Measurements from ENCODE around the gene UBB.
"Not testable (repeated sequence)": the region's sequence is repeated elsewhere in the genome, so short reads cannot be mapped to it uniquely, and the experiment has no call there.

UBB gene

GRCh38 chr17:16377941-16378341, 3.0 kb upstream of the UBB start:
- FAIRE-seq: no peak

DNA sequence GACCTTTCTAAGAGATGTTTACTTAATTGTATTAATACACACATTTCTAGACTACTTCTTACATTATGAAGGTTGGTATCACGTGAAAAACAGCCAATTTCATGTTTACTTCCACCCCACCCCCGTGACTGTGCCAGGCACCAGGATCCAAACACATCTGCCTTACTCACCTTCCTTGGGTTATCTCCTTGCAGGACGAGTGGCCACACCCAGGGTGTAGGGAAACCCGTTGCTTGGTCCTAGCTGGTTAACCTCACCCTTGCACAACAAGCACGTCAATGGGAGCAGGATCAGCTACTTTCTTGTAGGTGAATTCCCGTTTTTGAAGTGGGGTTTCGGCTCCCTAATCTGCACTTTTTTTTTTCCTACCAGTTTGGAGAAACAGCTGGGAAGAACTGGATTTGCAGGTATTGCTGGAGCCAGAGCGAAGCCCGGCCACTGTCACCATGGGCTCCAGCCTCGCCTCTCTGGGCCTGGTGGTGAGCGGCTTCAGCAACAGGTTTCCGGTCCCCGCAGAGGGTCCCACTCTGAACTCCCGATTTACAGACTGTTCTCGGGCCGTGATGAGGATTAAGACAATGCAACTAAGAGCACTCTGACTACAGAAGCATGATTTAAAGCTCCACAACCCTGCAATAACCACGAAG, 2.1 kb upstream of the UBB start:
- FAIRE-seq: no peak

DNA sequence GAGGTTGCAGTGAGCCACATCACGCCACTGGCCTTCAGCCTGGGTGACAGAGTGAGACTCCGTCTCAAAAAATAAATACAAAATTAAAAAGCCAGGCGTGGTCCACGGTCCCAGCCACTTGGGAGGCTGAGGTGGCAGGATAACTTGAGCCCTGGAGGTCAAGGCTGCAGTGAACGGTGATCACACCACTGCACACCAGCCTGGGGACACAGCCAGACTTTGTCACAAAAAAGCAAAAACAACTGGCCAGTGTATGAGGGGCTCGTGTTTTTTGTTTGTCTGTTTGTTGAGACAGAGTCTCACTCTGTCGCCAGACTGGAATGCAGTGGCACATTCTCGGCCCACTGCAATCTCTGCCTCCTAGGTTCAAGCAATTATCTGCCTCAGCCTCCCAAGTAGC, 1.2 kb upstream of the UBB start:
- no peak for FAIRE-seq

- no peak for FAIRE-seq
These were observed 567 bp downstream of the UBB start for GRCh38 chr17:16381496-16381820.

GRCh38 chr17:16383216-16383615, 2.3 kb downstream of the UBB start:
- FAIRE-seq: no peak

DNA sequence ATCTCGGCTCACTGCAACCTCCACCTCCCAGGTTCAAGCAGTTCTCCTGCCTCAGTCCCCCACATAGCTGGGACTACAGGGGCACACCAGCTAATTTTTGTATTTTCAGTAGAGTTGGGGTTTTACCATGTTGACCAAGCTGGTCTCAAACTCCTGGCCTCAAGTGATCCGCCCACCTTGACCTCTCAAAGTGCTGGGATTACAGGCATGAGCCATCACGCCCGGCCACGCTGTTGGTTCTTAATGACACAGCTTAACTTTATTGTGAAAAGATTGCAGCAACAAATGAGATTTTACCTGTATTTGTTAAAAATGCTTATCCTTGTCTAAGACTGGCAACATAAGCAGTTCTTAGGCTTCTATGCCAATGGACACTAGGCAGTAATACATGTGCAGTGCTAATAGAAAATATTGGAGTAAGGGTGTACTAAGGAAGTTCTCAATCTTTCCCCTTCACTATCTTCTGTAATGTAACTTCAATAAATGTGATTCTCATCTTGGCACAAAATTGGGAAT, 2.9 kb downstream of the UBB start:
- FAIRE-seq: no peak

DNA sequence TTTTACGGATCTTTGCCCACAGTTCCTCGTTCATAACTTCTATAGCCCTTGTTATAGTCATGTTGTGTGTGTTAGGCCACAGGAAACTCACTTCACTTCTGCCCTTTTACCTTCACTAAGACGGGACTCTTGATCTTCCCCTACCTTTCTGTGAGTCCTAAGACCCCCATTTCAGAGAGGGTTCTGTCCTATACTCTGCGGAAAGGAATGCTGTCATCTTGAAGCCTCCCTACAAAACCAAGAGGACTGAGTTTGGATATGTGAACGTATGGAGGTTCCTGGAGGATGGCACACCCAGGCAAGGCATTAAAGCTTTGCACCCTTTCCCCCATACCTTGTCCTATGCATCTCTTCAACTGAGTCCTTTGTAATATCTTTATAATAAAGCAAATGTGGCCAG, 3.7 kb downstream of the UBB start:
- no peak for FAIRE-seq

- FAIRE-seq: not testable (repeated sequence)
These were observed 5.2 kb downstream of the UBB start for GRCh38 chr17:16386126-16386507.

DNA sequence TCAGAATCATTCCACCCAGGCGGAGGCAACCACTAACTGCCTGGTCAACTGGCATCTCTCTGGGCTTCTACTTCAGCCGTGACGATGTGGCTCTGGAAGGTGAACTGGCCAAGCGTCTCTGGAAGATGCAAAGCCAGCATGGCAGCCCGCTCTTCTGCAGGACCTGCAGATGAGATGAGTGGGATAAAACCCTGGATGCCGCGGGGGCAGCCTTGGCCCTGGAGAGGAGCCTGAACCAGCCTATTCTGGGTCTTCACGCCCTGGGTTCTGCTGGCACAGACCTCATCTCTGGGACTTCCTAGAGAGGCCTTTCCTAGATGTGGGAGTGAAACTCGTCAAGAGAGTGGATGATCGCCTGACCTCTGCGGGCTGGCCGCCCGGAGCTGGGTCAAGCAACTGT, 10.6 kb downstream of the UBB start:
- FAIRE-seq: no peak

DNA sequence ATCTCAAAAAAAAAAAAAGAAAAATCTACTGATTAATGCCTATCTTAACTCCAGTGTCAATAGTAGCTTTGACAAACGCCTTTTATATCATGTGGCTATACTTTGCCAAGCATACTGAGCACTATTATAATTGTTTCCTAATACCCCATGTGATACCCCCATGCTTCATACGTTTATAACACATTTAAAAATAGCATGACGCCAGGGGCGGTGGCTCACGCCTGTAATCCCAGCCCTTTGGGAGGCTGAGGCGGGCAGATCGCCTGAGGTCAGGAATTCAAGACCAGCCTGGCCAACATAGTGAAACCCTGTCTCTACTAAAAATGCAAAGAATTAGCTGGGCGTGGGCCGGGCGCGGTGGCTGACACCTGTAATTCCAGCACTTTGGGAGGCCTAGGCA, 11.6 kb downstream of the UBB start:
- FAIRE-seq: not testable (repeated sequence)

GRCh38 chr17:16395887-16396286, 15.0 kb downstream of the UBB start:
- not testable (repeated sequence) for FAIRE-seq

GRCh38 chr17:16396693-16397092, 15.8 kb downstream of the UBB start:
- FAIRE-seq: not testable (repeated sequence)

DNA sequence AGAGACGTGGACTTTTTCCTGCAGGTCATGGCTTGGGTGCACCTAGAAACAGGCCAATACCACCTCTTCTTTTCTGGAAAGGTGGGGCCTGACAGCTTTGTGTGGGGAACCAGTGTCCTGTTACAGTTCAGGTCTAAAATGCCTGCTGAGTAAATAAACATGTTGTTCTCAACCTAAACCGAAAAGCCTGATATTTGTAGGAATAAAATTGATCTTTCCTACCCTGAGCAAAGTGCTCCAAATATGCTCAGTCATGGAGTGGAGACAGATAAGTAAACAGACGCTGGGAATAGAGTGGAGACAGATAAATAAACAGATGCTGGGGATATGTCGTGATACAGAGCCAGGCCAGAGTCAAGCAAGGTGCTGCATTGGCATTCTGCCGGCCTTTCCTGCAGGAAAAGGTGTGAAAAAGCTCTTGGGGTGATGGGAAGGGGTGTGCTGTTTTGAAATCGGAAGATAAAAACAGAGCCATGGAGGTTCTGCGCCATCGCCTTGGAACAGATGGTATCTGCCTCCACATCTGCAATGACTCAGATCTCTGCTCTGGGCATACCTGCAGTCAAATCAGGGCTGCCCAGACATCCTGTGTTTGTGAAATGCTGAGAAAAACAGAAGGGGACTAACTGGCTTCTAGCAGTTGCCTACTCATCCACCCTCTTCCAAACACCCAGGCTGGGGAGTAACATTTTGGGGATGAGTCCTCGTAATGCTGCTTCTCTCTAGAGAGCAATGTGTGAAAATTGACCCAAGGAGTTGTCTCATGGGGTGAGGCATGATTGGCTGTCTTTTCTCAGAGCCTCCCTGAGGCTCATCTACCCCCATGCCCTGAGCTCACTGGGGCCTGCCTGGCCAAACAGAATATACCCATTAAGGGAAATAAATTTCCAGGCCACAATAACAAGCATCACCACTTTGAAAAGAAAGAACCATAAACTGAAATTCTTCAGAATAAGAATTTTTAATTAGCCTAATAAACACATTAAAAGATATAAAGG, 17.7 kb downstream of the UBB start:
- no peak for FAIRE-seq

DNA sequence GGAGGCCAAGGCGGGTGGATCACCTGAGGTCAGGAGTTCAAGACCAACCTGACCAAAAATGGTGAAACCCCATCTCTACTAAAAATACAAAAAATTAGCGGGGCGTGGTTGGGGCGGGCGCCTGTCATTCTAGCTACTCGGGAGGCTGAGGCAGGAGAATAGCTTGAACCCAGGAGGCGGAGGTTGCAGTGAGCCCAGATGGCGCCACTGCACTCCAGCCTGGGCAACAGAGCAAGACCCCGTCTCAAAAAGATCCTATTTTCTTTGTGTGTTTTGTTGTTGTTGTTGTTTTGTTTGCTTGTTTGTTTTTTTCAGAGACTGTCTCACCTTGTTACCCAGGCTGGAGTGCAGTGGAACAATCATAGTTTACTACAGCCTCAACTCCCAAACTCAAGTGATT, 23.0 kb downstream of the UBB start:
- FAIRE-seq: not testable (repeated sequence)

- FAIRE-seq: no peak
These were observed 26.1 kb downstream of the UBB start for GRCh38 chr17:16406742-16407674.

GRCh38 chr17:16407911-16408588, 27.2 kb downstream of the UBB start:
- FAIRE-seq: no peak

DNA sequence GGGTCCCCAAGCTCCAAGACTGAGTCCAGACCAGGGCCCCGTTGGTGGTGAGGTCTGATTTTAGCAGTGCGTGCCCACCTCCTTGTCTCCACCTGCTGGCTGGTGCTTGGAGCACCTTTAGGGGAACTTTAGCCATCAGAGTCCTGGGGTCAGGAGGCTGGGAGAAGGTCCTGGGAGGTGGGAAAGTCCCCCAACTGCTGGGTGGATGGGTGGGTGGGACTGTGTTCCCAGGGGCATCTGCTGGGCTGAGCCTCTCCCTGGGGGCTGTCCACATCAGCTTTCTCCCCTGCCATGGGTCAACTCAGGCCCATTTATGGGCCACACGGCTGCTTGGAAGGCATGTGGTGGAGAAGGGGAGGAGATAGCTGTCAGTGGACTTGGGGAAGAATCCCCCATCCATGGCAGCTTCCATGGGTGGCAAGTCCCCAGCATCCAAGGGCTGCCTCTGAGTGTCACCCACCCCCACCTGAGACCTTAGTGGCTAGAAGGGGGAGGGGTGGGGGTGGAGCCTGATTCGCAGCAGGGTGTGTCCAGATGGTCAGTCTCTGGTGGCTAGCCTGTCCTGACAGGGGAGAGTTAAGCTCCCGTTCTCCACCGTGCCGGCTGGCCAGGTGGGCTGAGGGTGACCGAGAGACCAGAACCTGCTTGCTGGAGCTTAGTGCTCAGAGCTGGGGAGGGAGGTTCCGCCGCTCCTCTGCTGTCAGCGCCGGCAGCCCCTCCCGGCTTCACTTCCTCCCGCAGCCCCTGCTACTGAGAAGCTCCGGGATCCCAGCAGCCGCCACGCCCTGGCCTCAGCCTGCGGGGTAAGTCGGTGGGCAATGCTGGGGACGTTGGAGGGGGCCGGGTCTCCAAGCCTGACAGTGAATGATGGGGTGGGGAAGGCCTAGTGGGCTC, 34.4 kb downstream of the UBB start, which contains the start of gene TRPV2:
TRPV2 (plus strand) TSS at position 541 of the 894 bp plus-strand sequence. CDS start 2,098 bp downstream, outside the sequence.
- FAIRE-seq: no peak

GRCh38 chr17:16417399-16417798, 36.5 kb downstream of the UBB start:
- no peak for FAIRE-seq

GRCh38 chr17:16417896-16418684, 37.2 kb downstream of the UBB start:
- no peak for FAIRE-seq

- FAIRE-seq: no peak
These were observed 37.8 kb downstream of the UBB start for GRCh38 chr17:16418685-16419068.

All from TTC549 (cell line).